GM21447 (cell line): ENCODE data around the gene OR9Q1.

Source experiments
- ATAC-seq: cut with Tn5 transposase; IDR thresholded peaks from one replicate; pipeline ENCODE4 v1.9.1; 2021; ENCODE audit not compliant: unreplicated experiment

Gene OR9Q1

DNA sequence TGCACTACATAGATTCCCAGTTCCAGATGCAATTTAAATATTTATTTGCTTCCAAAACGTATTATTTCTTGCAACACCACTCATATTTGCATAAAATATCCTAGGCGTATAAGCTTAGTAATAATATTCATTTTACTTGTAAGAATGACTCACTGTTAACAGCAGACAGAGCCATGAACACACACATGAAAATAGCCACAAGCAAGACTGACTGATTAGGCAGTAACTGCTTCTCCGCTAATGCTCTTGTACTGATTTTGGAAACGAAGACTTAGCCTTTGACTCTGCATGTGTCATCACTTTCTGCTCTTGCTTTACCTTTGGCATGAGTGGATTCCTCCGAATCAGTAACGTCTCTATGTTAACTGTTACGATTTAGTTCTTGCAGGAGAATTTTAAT, 199.0 kb downstream of the OR9Q1 start:
- ATAC-seq: no peak

DNA sequence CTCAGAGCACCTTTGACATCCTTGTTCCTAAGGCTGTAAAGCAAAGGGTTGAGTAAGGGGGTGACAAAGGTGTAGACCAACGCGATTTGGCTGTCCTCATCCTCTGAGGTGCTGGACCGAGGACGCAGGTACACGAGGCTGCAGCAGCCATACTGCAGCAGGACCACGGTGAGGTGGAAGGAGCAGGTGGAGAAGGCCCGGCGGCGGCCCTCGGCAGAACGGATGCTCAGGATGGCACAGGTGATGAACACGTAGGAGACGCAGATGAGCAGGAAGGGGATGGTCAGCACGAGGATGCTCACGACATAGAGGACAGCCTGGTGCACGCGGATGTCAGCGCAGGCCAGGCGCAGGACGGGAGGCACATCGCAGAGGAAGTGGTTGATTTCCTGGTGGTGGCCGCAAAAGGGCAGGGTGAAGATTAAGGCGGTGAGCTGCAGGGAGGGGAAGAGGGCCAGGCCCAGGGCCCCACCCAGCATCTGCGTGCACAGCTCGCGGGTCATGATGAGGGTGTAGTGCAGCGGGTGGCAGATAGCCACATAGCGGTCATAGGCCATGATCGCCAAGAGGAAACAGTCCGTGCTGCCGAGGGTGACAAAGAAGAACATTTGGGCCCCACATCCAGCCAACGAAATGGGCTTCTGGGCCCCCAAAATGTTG, 204.4 kb downstream of the OR9Q1 start:
- no peak for ATAC-seq
